ENCODE measurements around the gene RCOR1.

GRCh38 chr14:102728501-102728900 is 136.1 kb downstream of the RCOR1 start:
- no peak for TF ChIP-seq CTCF (conservative IDR thresholded peaks at IDR 0.05; ENCODE audit: low read depth, low read length)
- no peak for TF ChIP-seq POLR2A (IDR thresholded peaks at IDR 0.05; ENCODE audit: low read depth, low read length)
